Measurements from ENCODE around the gene SPAG17. TPM values are rescaled to one million over a fixed set of nuclear protein-coding genes. Genes with fewer than 3 reads are reported as not detected.

Gene SPAG17
- total RNA-seq, 1 experiment from 2014 or later: 0.36 TPM

GRCh38 chr1:118189564-118189963 lies 4.5 kb upstream of the SPAG17 start:
- no TSS peak for BruUV-seq (replicated peaks)
- CTCF ChIA-PET: no interaction called here
- in situ Hi-C loops (cut with HindIII; ENCODE audit: low pct_unique_long_range_greater_than_20kb, low sequenced_read_pairs): no loop called here
- H3K4me3 ChIP-seq (ENCODE audit: low read depth in 2 of 2, low read length in 2 of 2): no peak overlapping the region
- POLR2A ChIA-PET: no interaction called here
- no peaks in the 10 kb centered on the region for H3K36me3 ChIP-seq (ENCODE audit: control insufficient read depth, insufficient read depth, low read length)
- intact Hi-C loops (cut with micrococcal nuclease; ENCODE audit: unreplicated experiment): no loop called here
- ATAC-seq: no peak
- no peaks in the 10 kb centered on the region for H3K9me3 ChIP-seq (ENCODE audit: control insufficient read depth, insufficient read depth, low read depth, low read length)
- DNase-seq (ENCODE audit: low read depth, low spot score): no peak
- H3K4me1 ChIP-seq (ENCODE audit: control insufficient read depth, insufficient read depth, low read length): no peaks in the 10 kb centered on the region
- no peaks in the 10 kb centered on the region for H3K27me3 ChIP-seq (ENCODE audit: control insufficient read depth, insufficient read depth, low read length)
- TF ChIP-seq POLR2AphosphoS5 (IDR thresholded peaks at IDR 0.05; ENCODE audit: low read depth, low read length) (no peak), TCF7L2 (IDR thresholded peaks at IDR 0.05; ENCODE audit: low read depth, low read length) (no peak), REST (IDR thresholded peaks at IDR 0.05; ENCODE audit: insufficient read depth in 1 of 2, low read depth in 2 of 2, low read length in 1 of 2) (no peak), SIN3A (IDR thresholded peaks at IDR 0.05; ENCODE audit: borderline replicate concordance, insufficient read depth, low read depth, low read length) (no peak), CTCF (IDR thresholded peaks at IDR 0.05) (no peak)
- no peak overlapping the region for H3K27ac ChIP-seq (ENCODE audit: low read length)

- DNase-seq (ENCODE audit: low read depth, low spot score): no peak
- CTCF ChIA-PET: no interaction called here
Measured at GRCh38 chr1:118188411-118188810, 3.4 kb upstream of the SPAG17 start.

More at GRCh38 chr1:118188411-118188810, 3.4 kb upstream of the SPAG17 start:
- no peak overlapping the region for H3K4me3 ChIP-seq (ENCODE audit: low read depth in 2 of 2, low read length in 2 of 2)
- H3K27ac ChIP-seq (ENCODE audit: low read length): no peak overlapping the region
- H3K27me3 ChIP-seq (ENCODE audit: control insufficient read depth, insufficient read depth, low read length): no peaks in the 10 kb centered on the region
- BruUV-seq (replicated peaks): no TSS peak
- no peaks in the 10 kb centered on the region for H3K36me3 ChIP-seq (ENCODE audit: control insufficient read depth, insufficient read depth, low read length)
- in situ Hi-C loops (cut with HindIII; ENCODE audit: low pct_unique_long_range_greater_than_20kb, low sequenced_read_pairs): no loop called here
- TF ChIP-seq SIN3A (IDR thresholded peaks at IDR 0.05; ENCODE audit: borderline replicate concordance, insufficient read depth, low read depth, low read length) (no peak), REST (IDR thresholded peaks at IDR 0.05; ENCODE audit: insufficient read depth in 1 of 2, low read depth in 2 of 2, low read length in 1 of 2) (no peak), TCF7L2 (IDR thresholded peaks at IDR 0.05; ENCODE audit: low read depth, low read length) (no peak), POLR2AphosphoS5 (IDR thresholded peaks at IDR 0.05; ENCODE audit: low read depth, low read length) (no peak), CTCF (IDR thresholded peaks at IDR 0.05) (no peak)
- POLR2A ChIA-PET: no interaction called here
- no peaks in the 10 kb centered on the region for H3K4me1 ChIP-seq (ENCODE audit: control insufficient read depth, insufficient read depth, low read length)
- ATAC-seq: no peak
- intact Hi-C loops (cut with micrococcal nuclease; ENCODE audit: unreplicated experiment): no loop called here
- no peaks in the 10 kb centered on the region for H3K9me3 ChIP-seq (ENCODE audit: control insufficient read depth, insufficient read depth, low read depth, low read length)
